HepG2 (cell line): ENCODE results near the gene SETD5. TPM values are rescaled to one million over a fixed set of nuclear protein-coding genes. Genes with fewer than 3 reads are reported as not detected.
A peak's percentile ranks its signal among the peaks of the same experiment; 100 is the strongest.

Source experiments
- AHR ChIP-seq: IDR thresholded peaks from 2 replicates; pipeline ENCODE4 v1.6.1; 2018; ENCODE audit warnings: missing genetic modification reagents, missing compliant biosample characterization
- ATF6 ChIP-seq: sonication (generic); formaldehyde crosslinking; conservative IDR thresholded peaks from 2 replicates; pipeline ENCODE4 v1.4.0; 2020; ENCODE audit warnings: missing genetic modification reagents
- BCLAF1 ChIP-seq: fragments of 450-650 bp; IDR thresholded peaks from 2 replicates; pipeline ENCODE4 v1.6.1; 2017; ENCODE audit warnings: mild to moderate bottlenecking
- ETS1 ChIP-seq: sonication (generic); formaldehyde crosslinking; IDR thresholded peaks from 2 replicates; pipeline ENCODE4 v1.4.0; 2020; ENCODE audit warnings: missing genetic modification reagents
- HOXA5 ChIP-seq: sonication (generic); formaldehyde crosslinking; IDR thresholded peaks from 2 replicates; pipeline ENCODE4 v1.4.0; 2020; ENCODE audit warnings: missing genetic modification reagents
- MED8 ChIP-seq: sonication (generic); formaldehyde crosslinking; IDR thresholded peaks from 2 replicates; pipeline ENCODE4 v1.8.1; 2023; ENCODE audit warnings: mild to moderate bottlenecking, missing genetic modification reagents; ENCODE audit not compliant: insufficient replicate concordance
- POLR2A ChIP-seq, 2 experiments: IDR thresholded peaks; 2 replicates each; pipeline ENCODE4 v1.6.1; 2011; ENCODE audit warnings: low read depth in 2 of 2, low read length in 2 of 2, mild to moderate bottlenecking in 1 of 2, moderate library complexity in 1 of 2; ENCODE audit not compliant: insufficient read depth in 1 of 2
- PREB ChIP-seq: sonication (generic); formaldehyde crosslinking; IDR thresholded peaks from 2 replicates; pipeline ENCODE4 v1.4.0; 2020; ENCODE audit warnings: missing genetic modification reagents
- ZC3H13 ChIP-seq: sonication (generic); formaldehyde crosslinking; IDR thresholded peaks from 2 replicates; pipeline ENCODE4 v1.8.1; 2023; ENCODE audit warnings: mild to moderate bottlenecking, missing genetic modification reagents, moderate library complexity
- ZKSCAN5 ChIP-seq: sonication (generic); formaldehyde crosslinking; IDR thresholded peaks from 2 replicates; pipeline ENCODE4 v1.5.1; 2020; ENCODE audit warnings: mild to moderate bottlenecking, missing genetic modification reagents
- ZNF251 ChIP-seq: sonication (generic); formaldehyde crosslinking; IDR thresholded peaks from 2 replicates; pipeline ENCODE4 v1.9.0; 2021; ENCODE audit warnings: mild to moderate bottlenecking, missing genetic modification reagents
- ZNF329 ChIP-seq: sonication (generic); formaldehyde crosslinking; IDR thresholded peaks from 2 replicates; pipeline ENCODE4 v1.9.0; 2021; ENCODE audit warnings: low read depth, mild to moderate bottlenecking, missing genetic modification reagents
- ZNF382 ChIP-seq: sonication (generic); formaldehyde crosslinking; IDR thresholded peaks from 2 replicates; pipeline ENCODE4 v1.5.0; 2020; ENCODE audit warnings: missing genetic modification reagents, mild to moderate bottlenecking, borderline replicate concordance
- ZNF556 ChIP-seq: sonication (generic); formaldehyde crosslinking; IDR thresholded peaks from 2 replicates; pipeline ENCODE4 v1.4.0; 2020; ENCODE audit warnings: mild to moderate bottlenecking, missing genetic modification reagents, borderline replicate concordance
- ZNF597 ChIP-seq: sonication (generic); formaldehyde crosslinking; IDR thresholded peaks from 2 replicates; pipeline ENCODE4 v1.5.0; 2020; ENCODE audit warnings: missing genetic modification reagents
- ZNF652 ChIP-seq: IDR thresholded peaks from 2 replicates; pipeline ENCODE4 v1.6.1; 2016; ENCODE audit warnings: low read depth, borderline replicate concordance
- ZXDC ChIP-seq: sonication (generic); formaldehyde crosslinking; IDR thresholded peaks from 2 replicates; pipeline ENCODE4 v1.5.0; 2020; ENCODE audit warnings: mild to moderate bottlenecking, missing genetic modification reagents
- polyA plus RNA-seq, 8 experiments: library from polyadenylated mRNA; depleted of rRNA in 3 of 8; stranded (reverse) in 7 of 8; unstranded in 1 of 8; fragments of >200 nt; fragmentation: Illumina TruSeq in 4 of 8; extraction: Trizol in 4 of 8; gene quantifications; 2 replicates each; pipeline versions ENCODE4 v1.2.1 to v1.2.3, GENCODE V29; 2011 to 2016; ENCODE audit warnings: low read depth in 4 of 8, missing spikeins in 1 of 8, mixed read lengths in 1 of 8; ENCODE audit not compliant: insufficient read depth in 1 of 8
- total RNA-seq, 5 experiments: library from RNA; depleted of rRNA; stranded (reverse); fragments of >200 nt; fragmentation: Illumina TruSeq; extraction: Trizol; gene quantifications; 2 replicates each; pipeline ENCODE4 v1.2.3, GENCODE V29; 2016; ENCODE audit warnings: low read depth in 1 of 5

Gene SETD5
- total and polyA plus RNA-seq, 2 of the 13 experiments (the other 11 are each of a cell fraction or from before 2014, with no cell fraction given), result 46.8 to 95.8 TPM

GRCh38 chr3:9362731-9363530 lies 34.5 kb upstream of the SETD5 start, which contains the start of gene THUMPD3 (continued):
- TF ChIP-seq ATF6 (CRISPR knock-in tag), result peak; percentile 87; the same call in 1 of the 2 replicates
- TF ChIP-seq ZNF251 (CRISPR knock-in tag), result no peak
- peak; percentile 71; the same call in 1 of the 2 replicates for TF ChIP-seq ZXDC
- peak; percentile 68; the same call in 1 of the 2 replicates for TF ChIP-seq ETS1
- no peak for TF ChIP-seq ZNF382
- no peak for TF ChIP-seq ZKSCAN5 (CRISPR knock-in tag)
- TF ChIP-seq ZNF329, result 0 out of 2 replicates have a peak, but pooled peaks have one; percentile 31
- TF ChIP-seq AHR (CRISPR knock-in tag), result peak; percentile 95; the same call in 1 of the 2 replicates
- no peak for TF ChIP-seq ZNF597 (CRISPR knock-in tag)
- no peak for TF ChIP-seq BCLAF1
- no peak for TF ChIP-seq PREB (CRISPR knock-in tag)
- TF ChIP-seq POLR2A (IDR thresholded peaks at IDR 0.05; ENCODE audit: insufficient read depth in 1 of 2, low read depth in 2 of 2, low read length in 2 of 2), result peak; percentile 93 to 94
- peak; percentile 83 for TF ChIP-seq MED8 (CRISPR knock-in tag)
- peak; percentile 43; the same call in 1 of the 2 replicates for TF ChIP-seq ZNF652 (CRISPR knock-in tag)
- peak; percentile 82; the same call in 1 of the 2 replicates for TF ChIP-seq ZC3H13 (CRISPR knock-in tag)
- peak; percentile 80; the same call in 1 of the 2 replicates for TF ChIP-seq ZNF556 (CRISPR knock-in tag)
- TF ChIP-seq HOXA5 (CRISPR knock-in tag), result no peak
